GM23338 (cell line): ENCODE measurements around the gene RYR3. TPM values are rescaled to one million over a fixed set of nuclear protein-coding genes. Genes with fewer than 3 reads are reported as not detected.

ENCODE experiments used
- ATAC-seq: fragments of 200-7000 bp; cut with Tn5 transposase; 3 replicates; pipeline ENCODE4 v1.9.1; 2020
- DNase-seq: peaks from one replicate; pipeline ENCODE4 v3.0.0-alpha.2; 2015; ENCODE audit warnings: low spot score
- H2AFZ ChIP-seq: fragments of 200-600 bp; sonication (generic); 2 replicates; pipeline ENCODE4 v1.8.0; 2016; ENCODE audit warnings: antibody characterized with exemption, mild to moderate bottlenecking, moderate library complexity
- H3F3A ChIP-seq: fragments of 200-600 bp; sonication (generic); replicated peaks from 2 replicates; pipeline ENCODE4 v1.8.0; 2017; ENCODE audit warnings: antibody characterized with exemption, mixed run types, low read depth
- H3K27ac ChIP-seq: fragments of 200-600 bp; sonication (generic); 2 replicates; pipeline ENCODE4 v1.6.1; 2016; ENCODE audit warnings: low read depth
- H3K27me3 ChIP-seq: fragments of 200-600 bp; sonication (generic); 2 replicates; pipeline ENCODE4 v1.8.0; 2016; ENCODE audit warnings: mild to moderate bottlenecking, mixed run types, moderate library complexity; ENCODE audit not compliant: insufficient read depth
- H3K36me3 ChIP-seq: fragments of 200-600 bp; sonication (generic); 2 replicates; pipeline ENCODE4 v1.8.0; 2016; ENCODE audit warnings: mild to moderate bottlenecking; ENCODE audit not compliant: insufficient read depth
- H3K4me1 ChIP-seq: fragments of 200-600 bp; sonication (generic); 2 replicates; pipeline ENCODE4 v1.8.0; 2016; ENCODE audit warnings: mild to moderate bottlenecking, moderate library complexity; ENCODE audit not compliant: insufficient read depth
- H3K4me2 ChIP-seq: fragments of 200-600 bp; sonication (generic); 2 replicates; pipeline ENCODE4 v1.7.1; 2017; ENCODE audit warnings: mixed run types
- H3K4me3 ChIP-seq: fragments of 200-600 bp; sonication (generic); 2 replicates; pipeline ENCODE4 v1.6.1; 2016; ENCODE audit warnings: mixed run types
- H3K79me2 ChIP-seq: fragments of 200-600 bp; sonication (generic); replicated peaks from 2 replicates; pipeline ENCODE4 v1.8.0; 2017; ENCODE audit warnings: mild to moderate bottlenecking; ENCODE audit not compliant: insufficient read depth
- H3K9me2 ChIP-seq: fragments of 200-600 bp; sonication (generic); 2 replicates; pipeline ENCODE4 v1.8.0; 2017; ENCODE audit not compliant: insufficient read depth
- H4K20me1 ChIP-seq: fragments of 200-600 bp; sonication (generic); replicated peaks from 2 replicates; pipeline ENCODE4 v1.8.0; 2017; ENCODE audit warnings: mild to moderate bottlenecking; ENCODE audit not compliant: insufficient read depth
- H3K27ac Mint-ChIP-seq: 2 replicates; pipeline ENCODE4 v1.8.0; 2020; ENCODE audit warnings: inconsistent platforms, mild to moderate bottlenecking, moderate library complexity, mixed read lengths
- H3K27me3 Mint-ChIP-seq: 3 replicates; pipeline ENCODE4 v1.8.0; 2022; ENCODE audit warnings: low read depth, mild to moderate bottlenecking, moderate library complexity, mixed read lengths, inconsistent platforms; ENCODE audit not compliant: insufficient read depth, poor library complexity
- H3K36me3 Mint-ChIP-seq: 3 replicates; pipeline ENCODE4 v1.8.0; 2021; ENCODE audit warnings: low read depth, mild to moderate bottlenecking, inconsistent platforms, moderate library complexity, mixed read lengths
- H3K4me1 Mint-ChIP-seq: 3 replicates; pipeline ENCODE4 v1.8.0; 2020; ENCODE audit warnings: mild to moderate bottlenecking, inconsistent platforms, mixed read lengths
- H3K4me3 Mint-ChIP-seq: 3 replicates; pipeline ENCODE4 v1.8.0; 2021; ENCODE audit warnings: moderate library complexity, mild to moderate bottlenecking, inconsistent platforms, mixed read lengths
- H3K9me3 Mint-ChIP-seq: 3 replicates; pipeline ENCODE4 v1.8.0; 2020; ENCODE audit warnings: moderate library complexity, mild to moderate bottlenecking, inconsistent platforms, mixed read lengths
- CREB1 ChIP-seq: fragments of 250-450 bp; sonication (Bioruptor Pico); IDR thresholded peaks from 2 replicates; pipeline ENCODE4 v1.5.0; 2020; ENCODE audit warnings: low read depth, mild to moderate bottlenecking, moderate library complexity
- CTCF ChIP-seq, 2 experiments: fragments of 200-600 bp in 1 of 2; sonication (generic) in 1 of 2; conservative IDR thresholded peaks; 2 replicates each; pipeline versions ENCODE4 v1.5.1 to v1.6.1; 2016 to 2017; ENCODE audit warnings: antibody characterized with exemption in 2 of 2, low read depth in 2 of 2, mild to moderate bottlenecking in 2 of 2, moderate library complexity in 1 of 2
- ETS1 ChIP-seq: IDR thresholded peaks from 2 replicates; pipeline ENCODE4 v1.6.1; 2016; ENCODE audit warnings: antibody characterized with exemption
- EZH2 ChIP-seq: fragments of 200-600 bp; sonication (generic); IDR thresholded peaks from one replicate; pipeline ENCODE4 v1.8.0; 2017; ENCODE audit warnings: antibody characterized with exemption, mild to moderate bottlenecking, low read depth; ENCODE audit not compliant: unreplicated experiment
- EZH2phosphoT487 ChIP-seq: fragments of 200-600 bp; sonication (generic); IDR thresholded peaks from one replicate; pipeline ENCODE4 v1.8.1; 2018; ENCODE audit warnings: antibody characterized with exemption; ENCODE audit not compliant: unreplicated experiment
- NANOG ChIP-seq: IDR thresholded peaks from 2 replicates; pipeline ENCODE4 v1.6.1; 2016; ENCODE audit warnings: antibody characterized with exemption, borderline replicate concordance
- POLR2AphosphoS5 ChIP-seq: IDR thresholded peaks from 2 replicates; pipeline ENCODE4 v1.6.1; 2016; ENCODE audit warnings: antibody characterized with exemption, low read depth
- STAT1 ChIP-seq: IDR thresholded peaks from one replicate; pipeline ENCODE4 v1.6.1; 2016; ENCODE audit warnings: antibody characterized with exemption; ENCODE audit not compliant: unreplicated experiment
- ZNF114 ChIP-seq: fragments of 250-450 bp; sonication (Bioruptor Pico); IDR thresholded peaks from 2 replicates; pipeline ENCODE4 v1.5.0; 2020; ENCODE audit warnings: mild to moderate bottlenecking, moderate library complexity
- ZNF331 ChIP-seq: fragments of 250-450 bp; sonication (Bioruptor Pico); IDR thresholded peaks from 2 replicates; pipeline ENCODE4 v1.5.0; 2020; ENCODE audit warnings: low read depth, mild to moderate bottlenecking, moderate library complexity
- ZNF462 ChIP-seq: fragments of 250-450 bp; sonication (Bioruptor Pico); IDR thresholded peaks from 2 replicates; pipeline ENCODE4 v1.5.0; 2020; ENCODE audit warnings: mild to moderate bottlenecking, moderate library complexity
- polyA plus RNA-seq: library from polyadenylated mRNA; unstranded; fragments of >200 nt; fragmentation: Nextera tagmentation; extraction: Ambion mirVana; gene quantifications from 2 replicates; pipeline ENCODE4 v1.2.1, GENCODE V29; 2016
- total RNA-seq: library from RNA; depleted of rRNA; stranded (reverse); fragments of >200 nt; shearing (Covaris generic); gene quantifications from 2 replicates; pipeline ENCODE4 v1.2.3, GENCODE V29; 2014

RYR3 gene
- total and polyA plus RNA-seq, 2 experiments from 2014 or later = 1.1 to 1.2 TPM

- no peaks in the 10 kb centered on the region for H3K79me2 ChIP-seq
- Mint-ChIP-seq H3K4me3 (no peak overlapping the region), H3K36me3 (no peaks in the 10 kb centered on the region; the same call in 2 of the 3 replicates), H3K4me1 (peaks cover 13% of the 10 kb centered on the region), H3K27ac (peak overlapping the region; percentile 13; the same call in 1 of the 2 replicates), H3K9me3 (no peaks in the 10 kb centered on the region), H3K27me3 (peaks cover 6% of the 10 kb centered on the region)
- DNase-seq (no peak), ATAC-seq (peak; percentile 73)
- no peak overlapping the region for H3K4me3 ChIP-seq
- no peaks in the 10 kb centered on the region for H3K27me3 ChIP-seq
- H4K20me1 ChIP-seq = no peaks in the 10 kb centered on the region
- H3K36me3 ChIP-seq = no peaks in the 10 kb centered on the region
- no peak for TF ChIP-seq STAT1
- TF ChIP-seq ETS1 = no peak
- H2AFZ ChIP-seq = no peak overlapping the region
- no peaks in the 10 kb centered on the region for H3F3A ChIP-seq
- 0 out of 2 replicates have a peak overlapping the region, but pooled peaks have one; percentile 4 for H3K4me2 ChIP-seq
- peaks cover 11% of the 10 kb centered on the region; the same call in 1 of the 2 replicates for H3K4me1 ChIP-seq
- peak overlapping the region; percentile 47; the same call in 1 of the 2 replicates for H3K27ac ChIP-seq
- 0 out of 2 replicates have a peak, but pooled peaks cover 9% of the 10 kb centered on the region for H3K9me2 ChIP-seq
Observed at GRCh38 chr15:33859992-33860545, 549.3 kb downstream of the RYR3 start.

GRCh38 chr15:33860754-33861153 is 550.0 kb downstream of the RYR3 start:
- Mint-ChIP-seq H3K36me3 (no peaks in the 10 kb centered on the region; the same call in 1 of the 3 replicates), H3K27me3 (peaks cover 6% of the 10 kb centered on the region), H3K4me1 (peaks cover 13% of the 10 kb centered on the region), H3K9me3 (no peaks in the 10 kb centered on the region), H3K27ac (no peak overlapping the region), H3K4me3 (no peak overlapping the region)
- peak; percentile 66 for ATAC-seq
- Histone ChIP-seq H3K4me3 (no peak overlapping the region), H4K20me1 (no peaks in the 10 kb centered on the region), H2AFZ (no peak overlapping the region), H3K79me2 (no peaks in the 10 kb centered on the region), H3K4me2 (0 out of 2 replicates have a peak overlapping the region, but pooled peaks have one; percentile 4), H3K27ac (no peak overlapping the region), H3K4me1 (peaks cover 11% of the 10 kb centered on the region; the same call in 1 of the 2 replicates), H3K36me3 (no peaks in the 10 kb centered on the region), H3F3A (no peaks in the 10 kb centered on the region), H3K9me2 (0 out of 2 replicates have a peak, but pooled peaks cover 9% of the 10 kb centered on the region), H3K27me3 (no peaks in the 10 kb centered on the region)
- no peak for DNase-seq
- TF ChIP-seq STAT1 (no peak), EZH2 (no peak), POLR2AphosphoS5 (no peak), EZH2phosphoT487 (no peak), CTCF (conservative IDR thresholded peaks at IDR 0.05; ENCODE audit: low read depth in 2 of 2) (no peak), NANOG (no peak), ZNF114 (CRISPR knock-in tag) (no peak), CREB1 (CRISPR knock-in tag) (no peak), ZNF331 (CRISPR knock-in tag) (no peak), ZNF462 (CRISPR knock-in tag) (no peak)
